ENCODE data around the gene CCL19.

The CCL19 gene

DNA sequence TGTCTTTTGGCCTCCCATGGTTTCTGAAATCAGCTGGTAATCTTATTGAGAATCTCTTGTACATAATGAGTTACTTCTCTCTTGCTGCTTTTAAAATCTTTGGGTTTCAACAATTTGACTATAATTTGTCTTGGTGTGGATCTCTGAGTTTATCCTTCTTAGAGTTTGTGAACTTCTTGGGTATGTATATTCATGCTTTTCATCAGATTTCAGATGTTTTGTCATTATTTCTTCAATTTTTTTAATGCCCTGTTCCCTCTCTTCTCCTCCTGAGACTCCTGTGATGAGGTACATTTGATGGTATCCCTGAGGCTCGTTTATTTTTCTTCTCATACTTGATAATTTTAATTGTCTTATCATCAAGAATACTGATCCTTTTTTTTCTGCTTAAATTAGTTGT is 21.1 kb upstream of the CCL19 start:
- H3K27ac Mint-ChIP-seq: no peak overlapping the region
- H3K36me3 Mint-ChIP-seq (ENCODE audit: insufficient read depth): no peaks in the 10 kb centered on the region
- no peak for DNase-seq
- no peaks in the 10 kb centered on the region for H3K9me3 Mint-ChIP-seq
- peaks cover 30 to 53% of the 10 kb centered on the region in 2 donors for H3K27me3 Mint-ChIP-seq
- ATAC-seq (replicated peaks): no peak
- H3K4me1 Mint-ChIP-seq (ENCODE audit: low read depth in 2 of 2): no peaks in the 10 kb centered on the region
- no peak overlapping the region for H3K4me3 Mint-ChIP-seq

GRCh38 chr9:34710023-34710422 is 18.9 kb upstream of the CCL19 start, which contains the start of gene CCL21:
CCL21 (minus strand) TSS chr9:34710136; CDS start chr9:34710066, 70 bp downstream.
- Mint-ChIP-seq H3K9me3 (no peaks in the 10 kb centered on the region), H3K36me3 (ENCODE audit: insufficient read depth) (no peaks in the 10 kb centered on the region), H3K27me3 (peaks cover 20 to 33% of the 10 kb centered on the region in 2 donors), H3K27ac (no peak within 1 kb of the TSS), H3K4me3 (no peak within 1 kb of the TSS), H3K4me1 (ENCODE audit: low read depth in 2 of 2) (no peaks in the 10 kb centered on the region)
- no peak for ATAC-seq (replicated peaks)
- DNase-seq: no peak

- no peaks in the 10 kb centered on the region for H3K4me1 Mint-ChIP-seq (ENCODE audit: low read depth in 2 of 2)
Observed at GRCh38 chr9:34709196-34709978, 18.3 kb upstream of the CCL19 start.

GRCh38 chr9:34707130-34707529 is 16.1 kb upstream of the CCL19 start:
- Mint-ChIP-seq H3K4me3 (no peak overlapping the region), H3K9me3 (no peaks in the 10 kb centered on the region), H3K4me1 (ENCODE audit: low read depth in 2 of 2) (peaks cover 0 to under 1% of the 10 kb centered on the region in 2 donors), H3K36me3 (ENCODE audit: insufficient read depth) (no peaks in the 10 kb centered on the region), H3K27ac (no peak overlapping the region), H3K27me3 (peaks cover 7% of the 10 kb centered on the region in 2 donors)
- ATAC-seq (replicated peaks) (no peak), DNase-seq (no peak)

More at GRCh38 chr9:34709196-34709978, 18.3 kb upstream of the CCL19 start:
- no peak overlapping the region for H3K4me3 Mint-ChIP-seq
- peaks cover 20 to 26% of the 10 kb centered on the region in 2 donors for H3K27me3 Mint-ChIP-seq
- H3K9me3 Mint-ChIP-seq: no peaks in the 10 kb centered on the region
- H3K36me3 Mint-ChIP-seq (ENCODE audit: insufficient read depth): no peaks in the 10 kb centered on the region
- no peak overlapping the region for H3K27ac Mint-ChIP-seq
- no peak for ATAC-seq (replicated peaks)
- no peak for DNase-seq

DNA sequence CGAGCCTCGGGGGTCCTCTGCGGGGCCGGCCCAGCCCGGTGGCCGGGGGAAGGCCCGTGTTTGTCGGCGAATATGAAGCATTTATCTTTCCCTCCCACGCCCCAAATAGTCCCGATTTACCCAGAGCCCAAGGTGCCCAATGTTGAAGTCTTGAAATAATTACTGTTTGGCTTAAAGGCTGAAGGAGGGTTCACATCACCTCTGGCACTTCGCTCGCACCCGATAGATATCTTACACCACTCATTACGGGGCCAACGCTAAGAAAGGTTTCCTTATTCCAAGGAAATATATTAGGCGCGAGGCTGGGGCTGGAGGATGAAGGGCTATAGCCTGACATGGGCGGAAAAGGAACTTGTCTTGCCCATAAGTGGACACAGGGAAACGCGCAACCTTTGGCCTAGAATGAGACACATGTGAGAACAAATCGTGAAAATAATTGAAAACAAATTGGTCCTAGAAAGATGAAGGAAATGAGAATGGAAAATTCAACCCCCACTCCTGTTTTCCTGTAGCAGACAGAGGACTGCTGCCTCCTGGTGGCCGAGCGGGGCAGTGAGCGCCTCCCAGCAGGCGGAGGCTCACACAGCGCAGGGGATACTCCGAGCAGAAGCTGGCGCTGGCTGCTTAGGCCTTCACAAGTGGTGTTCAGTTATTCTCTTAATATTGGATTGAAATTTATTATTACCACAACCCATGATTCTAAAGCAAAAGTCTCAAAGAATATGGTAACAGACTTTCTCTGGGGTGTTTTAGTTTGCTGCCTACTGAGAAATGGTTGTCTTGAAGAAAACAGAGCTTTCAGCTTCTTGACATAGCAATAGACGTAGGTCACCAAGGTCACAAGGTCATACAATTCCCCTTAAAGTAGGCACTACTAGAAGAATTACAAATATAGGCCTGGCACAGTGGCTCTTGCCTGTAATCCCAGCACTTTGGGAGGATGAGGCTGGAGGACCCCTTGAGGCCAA is 11.0 kb upstream of the CCL19 start:
- no peaks in the 10 kb centered on the region for H3K36me3 Mint-ChIP-seq (ENCODE audit: insufficient read depth)
- H3K4me1 Mint-ChIP-seq (ENCODE audit: low read depth in 2 of 2): peaks cover 0 to 7% of the 10 kb centered on the region in 2 donors
- DNase-seq (peak; percentile 72 to 75 (median 75)), ATAC-seq (replicated peaks) (peak; percentile 78)
- H3K4me3 Mint-ChIP-seq: peak overlapping the region; percentile 48 to 73
- H3K27ac Mint-ChIP-seq: no peak overlapping the region
- peaks cover 11 to 15% of the 10 kb centered on the region in 2 donors for H3K27me3 Mint-ChIP-seq
- no peaks in the 10 kb centered on the region for H3K9me3 Mint-ChIP-seq

GRCh38 chr9:34701023-34701768 is 10.1 kb upstream of the CCL19 start:
- peak; percentile 87 for ATAC-seq (replicated peaks)
- Mint-ChIP-seq H3K4me3 (peak overlapping the region; percentile 48 to 73), H3K4me1 (ENCODE audit: low read depth in 2 of 2) (peaks cover 0 to 7% of the 10 kb centered on the region in 2 donors), H3K27ac (no peak overlapping the region), H3K9me3 (no peaks in the 10 kb centered on the region), H3K36me3 (ENCODE audit: insufficient read depth) (no peaks in the 10 kb centered on the region), H3K27me3 (peaks cover 11 to 15% of the 10 kb centered on the region in 2 donors)
- DNase-seq: peak; percentile 70 to 76 (median 71)

GRCh38 chr9:34694811-34695210 is 3.7 kb upstream of the CCL19 start:
- ATAC-seq (replicated peaks): no peak
- no peaks in the 10 kb centered on the region for H3K36me3 Mint-ChIP-seq (ENCODE audit: insufficient read depth)
- H3K9me3 Mint-ChIP-seq: no peaks in the 10 kb centered on the region
- no peaks in the 10 kb centered on the region for H3K4me1 Mint-ChIP-seq (ENCODE audit: low read depth in 2 of 2)
- peaks cover 12 to 18% of the 10 kb centered on the region in 2 donors for H3K27me3 Mint-ChIP-seq
- no peak overlapping the region for H3K4me3 Mint-ChIP-seq
- DNase-seq: no peak
- no peak overlapping the region for H3K27ac Mint-ChIP-seq

- ATAC-seq (replicated peaks) (no peak), DNase-seq (no peak)
- no peak overlapping the region for H3K4me3 Mint-ChIP-seq
- H3K9me3 Mint-ChIP-seq: no peaks in the 10 kb centered on the region
- H3K27ac Mint-ChIP-seq: no peak overlapping the region
- peaks cover 21 to 26% of the 10 kb centered on the region in 2 donors for H3K27me3 Mint-ChIP-seq
- H3K36me3 Mint-ChIP-seq (ENCODE audit: insufficient read depth): no peaks in the 10 kb centered on the region
- H3K4me1 Mint-ChIP-seq (ENCODE audit: low read depth in 2 of 2): peaks cover 0 to 1% of the 10 kb centered on the region in 2 donors
Observed at GRCh38 chr9:34693560-34693959, 2.5 kb upstream of the CCL19 start.

GRCh38 chr9:34691936-34692315 is 850 bp upstream of the CCL19 start:
- no peaks in the 10 kb centered on the region for H3K36me3 Mint-ChIP-seq (ENCODE audit: insufficient read depth)
- H3K4me3 Mint-ChIP-seq: no peak overlapping the region
- ATAC-seq (replicated peaks): no peak
- no peak for DNase-seq
- H3K27ac Mint-ChIP-seq: no peak overlapping the region
- H3K27me3 Mint-ChIP-seq: peaks cover 27 to 34% of the 10 kb centered on the region in 2 donors
- H3K9me3 Mint-ChIP-seq: no peaks in the 10 kb centered on the region
- peaks cover 0 to 1% of the 10 kb centered on the region in 2 donors for H3K4me1 Mint-ChIP-seq (ENCODE audit: low read depth in 2 of 2)

DNA sequence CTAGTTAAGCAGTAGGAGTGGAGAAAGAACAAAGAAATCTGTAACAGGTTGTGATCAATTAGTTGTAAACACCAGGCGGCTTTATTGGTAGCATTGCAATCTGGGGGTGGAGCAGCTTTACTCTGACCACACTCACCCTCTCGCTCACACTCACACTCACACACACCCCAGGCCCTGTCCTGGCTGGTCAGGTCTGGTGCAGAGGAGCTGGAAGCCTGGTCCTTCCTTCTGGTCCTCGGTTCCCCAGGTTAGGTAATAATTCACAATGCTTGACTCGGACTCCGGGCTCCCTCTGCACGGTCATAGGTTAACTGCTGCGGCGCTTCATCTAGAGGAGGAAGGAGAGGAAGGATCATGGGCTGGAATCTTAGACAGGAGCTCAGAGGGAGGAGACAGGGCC is 1.6 kb downstream of the CCL19 start:
- Mint-ChIP-seq H3K9me3 (no peaks in the 10 kb centered on the region), H3K27ac (no peak overlapping the region), H3K4me3 (no peak overlapping the region), H3K27me3 (peaks cover 19 to 36% of the 10 kb centered on the region in 2 donors), H3K36me3 (ENCODE audit: insufficient read depth) (no peaks in the 10 kb centered on the region), H3K4me1 (ENCODE audit: low read depth in 2 of 2) (peaks cover 0 to 3% of the 10 kb centered on the region in 2 donors)
- DNase-seq (no peak), ATAC-seq (replicated peaks) (no peak)

GRCh38 chr9:34689116-34689470 is 2.0 kb downstream of the CCL19 start:
- Mint-ChIP-seq H3K4me1 (ENCODE audit: low read depth in 2 of 2) (peaks cover 0 to 3% of the 10 kb centered on the region in 2 donors), H3K27ac (no peak overlapping the region), H3K27me3 (peaks cover 19 to 40% of the 10 kb centered on the region in 2 donors), H3K4me3 (no peak overlapping the region), H3K9me3 (no peaks in the 10 kb centered on the region), H3K36me3 (ENCODE audit: insufficient read depth) (no peaks in the 10 kb centered on the region)
- DNase-seq: no peak
- no peak for ATAC-seq (replicated peaks)

DNA sequence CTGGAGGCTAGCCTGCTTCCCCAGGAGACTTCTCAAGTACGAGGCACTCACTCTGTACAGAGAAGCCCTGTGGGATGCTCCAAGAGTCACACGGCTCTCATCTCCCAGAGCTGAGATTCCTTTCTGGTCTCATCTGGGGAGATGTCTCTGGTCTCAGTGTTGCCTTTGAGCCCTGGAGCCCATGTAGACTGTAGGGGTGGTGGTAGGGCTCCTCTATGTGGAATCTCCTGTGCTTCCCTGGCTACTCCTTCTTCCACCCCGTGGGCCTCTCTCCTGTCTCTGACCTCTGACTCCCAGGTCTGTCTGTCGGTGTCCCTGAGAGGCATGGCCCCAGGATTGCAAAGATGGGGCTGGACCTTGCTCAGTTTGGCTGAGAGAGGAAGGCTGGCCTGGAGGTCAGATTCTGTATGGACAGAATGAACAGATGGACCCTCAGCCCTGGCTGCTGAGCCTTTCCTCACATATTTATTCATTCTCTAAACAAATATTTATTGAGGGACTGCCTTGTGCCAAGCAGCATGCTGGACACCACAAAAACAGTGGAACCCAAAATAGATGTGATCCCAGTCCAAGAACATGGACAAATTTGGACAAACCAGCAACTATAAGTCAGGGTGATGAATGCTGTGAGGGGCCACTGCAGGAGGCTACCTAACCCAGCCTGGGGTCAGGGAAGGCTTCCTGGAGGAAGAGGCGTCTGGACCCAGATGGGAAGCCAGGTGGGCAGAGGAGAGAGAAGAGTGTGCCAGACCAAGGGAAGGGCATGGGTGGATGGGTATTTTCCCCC is 2.6 kb downstream of the CCL19 start:
- H3K27me3 Mint-ChIP-seq: peaks cover 19 to 41% of the 10 kb centered on the region in 2 donors
- H3K36me3 Mint-ChIP-seq (ENCODE audit: insufficient read depth): no peaks in the 10 kb centered on the region
- H3K4me3 Mint-ChIP-seq: no peak overlapping the region
- H3K27ac Mint-ChIP-seq: peak overlapping the region in 1 of 2 donors; percentile 38
- ATAC-seq (replicated peaks) (no peak), DNase-seq (no peak)
- H3K9me3 Mint-ChIP-seq: no peaks in the 10 kb centered on the region
- peaks cover 0 to 3% of the 10 kb centered on the region in 2 donors for H3K4me1 Mint-ChIP-seq (ENCODE audit: low read depth in 2 of 2)

Measured in effector memory CD8-positive, alpha-beta T cell (primary cell).